GM23338 (cell line): ENCODE measurements around the gene CES3. TPM values are rescaled to one million over a fixed set of nuclear protein-coding genes. Genes with fewer than 3 reads are reported as not detected.

Experiments used
- ATAC-seq: fragments of 200-7000 bp; cut with Tn5 transposase; 3 replicates; pipeline ENCODE4 v1.9.1; 2020
- DNase-seq: peaks from one replicate; pipeline ENCODE4 v3.0.0-alpha.2; 2015; ENCODE audit warnings: low spot score
- H2AFZ ChIP-seq: fragments of 200-600 bp; sonication (generic); 2 replicates; pipeline ENCODE4 v1.8.0; 2016; ENCODE audit warnings: antibody characterized with exemption, mild to moderate bottlenecking, moderate library complexity
- H3F3A ChIP-seq: fragments of 200-600 bp; sonication (generic); replicated peaks from 2 replicates; pipeline ENCODE4 v1.8.0; 2017; ENCODE audit warnings: antibody characterized with exemption, mixed run types, low read depth
- H3K27ac ChIP-seq: fragments of 200-600 bp; sonication (generic); 2 replicates; pipeline ENCODE4 v1.6.1; 2016; ENCODE audit warnings: low read depth
- H3K27me3 ChIP-seq: fragments of 200-600 bp; sonication (generic); 2 replicates; pipeline ENCODE4 v1.8.0; 2016; ENCODE audit warnings: mild to moderate bottlenecking, mixed run types, moderate library complexity; ENCODE audit not compliant: insufficient read depth
- H3K36me3 ChIP-seq: fragments of 200-600 bp; sonication (generic); 2 replicates; pipeline ENCODE4 v1.8.0; 2016; ENCODE audit warnings: mild to moderate bottlenecking; ENCODE audit not compliant: insufficient read depth
- H3K4me1 ChIP-seq: fragments of 200-600 bp; sonication (generic); 2 replicates; pipeline ENCODE4 v1.8.0; 2016; ENCODE audit warnings: mild to moderate bottlenecking, moderate library complexity; ENCODE audit not compliant: insufficient read depth
- H3K4me2 ChIP-seq: fragments of 200-600 bp; sonication (generic); 2 replicates; pipeline ENCODE4 v1.7.1; 2017; ENCODE audit warnings: mixed run types
- H3K4me3 ChIP-seq: fragments of 200-600 bp; sonication (generic); 2 replicates; pipeline ENCODE4 v1.6.1; 2016; ENCODE audit warnings: mixed run types
- H3K79me2 ChIP-seq: fragments of 200-600 bp; sonication (generic); replicated peaks from 2 replicates; pipeline ENCODE4 v1.8.0; 2017; ENCODE audit warnings: mild to moderate bottlenecking; ENCODE audit not compliant: insufficient read depth
- H3K9me2 ChIP-seq: fragments of 200-600 bp; sonication (generic); 2 replicates; pipeline ENCODE4 v1.8.0; 2017; ENCODE audit not compliant: insufficient read depth
- H4K20me1 ChIP-seq: fragments of 200-600 bp; sonication (generic); replicated peaks from 2 replicates; pipeline ENCODE4 v1.8.0; 2017; ENCODE audit warnings: mild to moderate bottlenecking; ENCODE audit not compliant: insufficient read depth
- H3K27ac Mint-ChIP-seq: 2 replicates; pipeline ENCODE4 v1.8.0; 2020; ENCODE audit warnings: inconsistent platforms, mild to moderate bottlenecking, moderate library complexity, mixed read lengths
- H3K27me3 Mint-ChIP-seq: 3 replicates; pipeline ENCODE4 v1.8.0; 2022; ENCODE audit warnings: low read depth, mild to moderate bottlenecking, moderate library complexity, mixed read lengths, inconsistent platforms; ENCODE audit not compliant: insufficient read depth, poor library complexity
- H3K36me3 Mint-ChIP-seq: 3 replicates; pipeline ENCODE4 v1.8.0; 2021; ENCODE audit warnings: low read depth, mild to moderate bottlenecking, inconsistent platforms, moderate library complexity, mixed read lengths
- H3K4me1 Mint-ChIP-seq: 3 replicates; pipeline ENCODE4 v1.8.0; 2020; ENCODE audit warnings: mild to moderate bottlenecking, inconsistent platforms, mixed read lengths
- H3K4me3 Mint-ChIP-seq: 3 replicates; pipeline ENCODE4 v1.8.0; 2021; ENCODE audit warnings: moderate library complexity, mild to moderate bottlenecking, inconsistent platforms, mixed read lengths
- H3K9me3 Mint-ChIP-seq: 3 replicates; pipeline ENCODE4 v1.8.0; 2020; ENCODE audit warnings: moderate library complexity, mild to moderate bottlenecking, inconsistent platforms, mixed read lengths
- STAT1 ChIP-seq: IDR thresholded peaks from one replicate; pipeline ENCODE4 v1.6.1; 2016; ENCODE audit warnings: antibody characterized with exemption; ENCODE audit not compliant: unreplicated experiment
- ZNF114 ChIP-seq: fragments of 250-450 bp; sonication (Bioruptor Pico); IDR thresholded peaks from 2 replicates; pipeline ENCODE4 v1.5.0; 2020; ENCODE audit warnings: mild to moderate bottlenecking, moderate library complexity
- polyA plus RNA-seq: library from polyadenylated mRNA; unstranded; fragments of >200 nt; fragmentation: Nextera tagmentation; extraction: Ambion mirVana; gene quantifications from 2 replicates; pipeline ENCODE4 v1.2.1, GENCODE V29; 2016
- total RNA-seq: library from RNA; depleted of rRNA; stranded (reverse); fragments of >200 nt; shearing (Covaris generic); gene quantifications from 2 replicates; pipeline ENCODE4 v1.2.3, GENCODE V29; 2014
- TF ChIP-seq, protein P1 (sequence below): fragments of 250-450 bp; sonication (Bioruptor Pico); IDR thresholded peaks from 2 replicates; pipeline ENCODE4 v1.5.0; 2020; ENCODE audit warnings: mild to moderate bottlenecking, moderate library complexity
- TF ChIP-seq, protein P2 (sequence below): IDR thresholded peaks from 2 replicates; pipeline ENCODE4 v1.6.1; 2016; ENCODE audit warnings: antibody characterized with exemption

Gene CES3
- total and polyA plus RNA-seq, 2 experiments from 2014 or later: 0.55 to 1.0 TPM

- TF ChIP-seq, protein P1, sequence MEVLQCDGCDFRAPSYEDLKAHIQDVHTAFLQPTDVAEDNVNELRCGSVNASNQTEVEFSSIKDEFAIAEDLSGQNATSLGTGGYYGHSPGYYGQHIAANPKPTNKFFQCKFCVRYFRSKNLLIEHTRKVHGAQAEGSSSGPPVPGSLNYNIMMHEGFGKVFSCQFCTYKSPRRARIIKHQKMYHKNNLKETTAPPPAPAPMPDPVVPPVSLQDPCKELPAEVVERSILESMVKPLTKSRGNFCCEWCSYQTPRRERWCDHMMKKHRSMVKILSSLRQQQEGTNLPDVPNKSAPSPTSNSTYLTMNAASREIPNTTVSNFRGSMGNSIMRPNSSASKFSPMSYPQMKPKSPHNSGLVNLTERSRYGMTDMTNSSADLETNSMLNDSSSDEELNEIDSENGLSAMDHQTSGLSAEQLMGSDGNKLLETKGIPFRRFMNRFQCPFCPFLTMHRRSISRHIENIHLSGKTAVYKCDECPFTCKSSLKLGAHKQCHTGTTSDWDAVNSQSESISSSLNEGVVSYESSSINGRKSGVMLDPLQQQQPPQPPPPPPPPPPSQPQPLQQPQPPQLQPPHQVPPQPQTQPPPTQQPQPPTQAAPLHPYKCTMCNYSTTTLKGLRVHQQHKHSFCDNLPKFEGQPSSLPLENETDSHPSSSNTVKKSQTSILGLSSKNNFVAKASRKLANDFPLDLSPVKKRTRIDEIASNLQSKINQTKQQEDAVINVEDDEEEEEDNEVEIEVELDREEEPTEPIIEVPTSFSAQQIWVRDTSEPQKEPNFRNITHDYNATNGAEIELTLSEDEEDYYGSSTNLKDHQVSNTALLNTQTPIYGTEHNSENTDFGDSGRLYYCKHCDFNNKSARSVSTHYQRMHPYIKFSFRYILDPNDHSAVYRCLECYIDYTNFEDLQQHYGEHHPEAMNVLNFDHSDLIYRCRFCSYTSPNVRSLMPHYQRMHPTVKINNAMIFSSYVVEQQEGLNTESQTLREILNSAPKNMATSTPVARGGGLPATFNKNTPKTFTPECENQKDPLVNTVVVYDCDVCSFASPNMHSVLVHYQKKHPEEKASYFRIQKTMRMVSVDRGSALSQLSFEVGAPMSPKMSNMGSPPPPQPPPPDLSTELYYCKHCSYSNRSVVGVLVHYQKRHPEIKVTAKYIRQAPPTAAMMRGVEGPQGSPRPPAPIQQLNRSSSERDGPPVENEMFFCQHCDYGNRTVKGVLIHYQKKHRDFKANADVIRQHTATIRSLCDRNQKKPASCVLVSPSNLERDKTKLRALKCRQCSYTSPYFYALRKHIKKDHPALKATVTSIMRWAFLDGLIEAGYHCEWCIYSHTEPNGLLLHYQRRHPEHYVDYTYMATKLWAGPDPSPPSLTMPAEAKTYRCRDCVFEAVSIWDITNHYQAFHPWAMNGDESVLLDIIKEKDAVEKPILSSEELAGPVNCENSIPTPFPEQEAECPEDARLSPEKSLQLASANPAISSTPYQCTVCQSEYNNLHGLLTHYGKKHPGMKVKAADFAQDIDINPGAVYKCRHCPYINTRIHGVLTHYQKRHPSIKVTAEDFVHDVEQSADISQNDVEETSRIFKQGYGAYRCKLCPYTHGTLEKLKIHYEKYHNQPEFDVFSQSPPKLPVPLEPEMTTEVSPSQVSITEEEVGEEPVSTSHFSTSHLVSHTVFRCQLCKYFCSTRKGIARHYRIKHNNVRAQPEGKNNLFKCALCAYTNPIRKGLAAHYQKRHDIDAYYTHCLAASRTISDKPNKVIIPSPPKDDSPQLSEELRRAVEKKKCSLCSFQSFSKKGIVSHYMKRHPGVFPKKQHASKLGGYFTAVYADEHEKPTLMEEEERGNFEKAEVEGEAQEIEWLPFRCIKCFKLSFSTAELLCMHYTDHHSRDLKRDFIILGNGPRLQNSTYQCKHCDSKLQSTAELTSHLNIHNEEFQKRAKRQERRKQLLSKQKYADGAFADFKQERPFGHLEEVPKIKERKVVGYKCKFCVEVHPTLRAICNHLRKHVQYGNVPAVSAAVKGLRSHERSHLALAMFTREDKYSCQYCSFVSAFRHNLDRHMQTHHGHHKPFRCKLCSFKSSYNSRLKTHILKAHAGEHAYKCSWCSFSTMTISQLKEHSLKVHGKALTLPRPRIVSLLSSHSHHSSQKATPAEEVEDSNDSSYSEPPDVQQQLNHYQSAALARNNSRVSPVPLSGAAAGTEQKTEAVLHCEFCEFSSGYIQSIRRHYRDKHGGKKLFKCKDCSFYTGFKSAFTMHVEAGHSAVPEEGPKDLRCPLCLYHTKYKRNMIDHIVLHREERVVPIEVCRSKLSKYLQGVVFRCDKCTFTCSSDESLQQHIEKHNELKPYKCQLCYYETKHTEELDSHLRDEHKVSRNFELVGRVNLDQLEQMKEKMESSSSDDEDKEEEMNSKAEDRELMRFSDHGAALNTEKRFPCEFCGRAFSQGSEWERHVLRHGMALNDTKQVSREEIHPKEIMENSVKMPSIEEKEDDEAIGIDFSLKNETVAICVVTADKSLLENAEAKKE (CRISPR knock-in tag): no peak
These were observed 44.5 kb upstream of the CES3 start (continued) for GRCh38 chr16:66916518-66916917.

DNA sequence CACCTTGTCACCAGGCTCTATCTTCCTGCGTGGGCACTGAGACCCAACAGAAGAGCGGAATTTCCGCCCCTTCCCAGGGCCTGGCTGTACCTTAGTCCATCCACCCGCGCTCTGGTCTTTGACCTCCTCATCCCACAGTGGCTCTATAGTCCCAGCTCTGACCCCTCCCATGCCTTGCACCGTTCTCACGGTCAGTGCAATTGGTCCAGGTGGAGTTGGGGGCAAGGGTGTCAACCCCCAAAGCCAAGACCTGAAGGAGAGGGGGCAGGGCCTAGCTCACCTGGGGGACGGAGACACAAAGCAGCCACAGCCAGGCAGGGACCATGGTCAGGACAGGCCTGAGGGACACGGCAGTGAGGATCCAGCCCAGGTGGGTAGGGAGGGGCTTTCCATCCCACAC lies 43.3 kb upstream of the CES3 start:
- DNase-seq (no peak), ATAC-seq (no peak)
- no peaks in the 10 kb centered on the region for H3K9me2 ChIP-seq
- no peaks in the 10 kb centered on the region for H3K4me1 ChIP-seq
- no peaks in the 10 kb centered on the region for H3K36me3 ChIP-seq
- no peaks in the 10 kb centered on the region for H3K36me3 Mint-ChIP-seq
- H3F3A ChIP-seq: no peaks in the 10 kb centered on the region
- H3K27me3 ChIP-seq: no peaks in the 10 kb centered on the region
- no peak for TF ChIP-seq STAT1
- H3K4me1 Mint-ChIP-seq: no peaks in the 10 kb centered on the region; the same call in 2 of the 3 replicates
- H3K4me3 ChIP-seq: no peak overlapping the region
- H3K27ac Mint-ChIP-seq: no peak overlapping the region
- H4K20me1 ChIP-seq: no peaks in the 10 kb centered on the region
- H3K4me2 ChIP-seq: no peak overlapping the region
- H2AFZ ChIP-seq: no peak overlapping the region
- no peaks in the 10 kb centered on the region for H3K79me2 ChIP-seq
- H3K27ac ChIP-seq: no peak overlapping the region
- H3K27me3 Mint-ChIP-seq: peaks cover 9% of the 10 kb centered on the region
- no peak overlapping the region for H3K4me3 Mint-ChIP-seq
- no peaks in the 10 kb centered on the region; the same call in 2 of the 3 replicates for H3K9me3 Mint-ChIP-seq

DNA sequence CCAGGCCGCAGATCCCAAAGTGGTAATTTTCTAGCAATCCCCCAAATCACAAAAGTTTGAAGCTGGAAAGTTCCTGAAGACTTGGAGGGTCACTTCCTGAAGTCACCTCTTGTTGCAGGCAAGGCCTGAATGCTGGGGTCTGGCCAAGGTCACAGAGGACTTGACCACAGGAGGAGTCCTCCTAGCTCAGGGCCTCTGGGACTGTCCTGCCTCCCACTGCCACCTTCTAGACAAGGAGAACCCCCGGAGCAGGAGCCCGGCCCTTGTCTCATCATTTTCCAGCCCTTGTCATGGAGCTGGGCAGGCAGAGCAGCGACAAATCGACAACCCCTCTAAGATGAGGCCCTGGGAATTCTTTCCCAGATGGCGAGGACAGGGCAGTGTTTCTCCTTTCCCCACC lies 42.7 kb upstream of the CES3 start:
- H3K4me1 Mint-ChIP-seq: no peaks in the 10 kb centered on the region; the same call in 2 of the 3 replicates
- TF ChIP-seq ZNF114 (CRISPR knock-in tag): no peak
- TF ChIP-seq, protein P2, sequence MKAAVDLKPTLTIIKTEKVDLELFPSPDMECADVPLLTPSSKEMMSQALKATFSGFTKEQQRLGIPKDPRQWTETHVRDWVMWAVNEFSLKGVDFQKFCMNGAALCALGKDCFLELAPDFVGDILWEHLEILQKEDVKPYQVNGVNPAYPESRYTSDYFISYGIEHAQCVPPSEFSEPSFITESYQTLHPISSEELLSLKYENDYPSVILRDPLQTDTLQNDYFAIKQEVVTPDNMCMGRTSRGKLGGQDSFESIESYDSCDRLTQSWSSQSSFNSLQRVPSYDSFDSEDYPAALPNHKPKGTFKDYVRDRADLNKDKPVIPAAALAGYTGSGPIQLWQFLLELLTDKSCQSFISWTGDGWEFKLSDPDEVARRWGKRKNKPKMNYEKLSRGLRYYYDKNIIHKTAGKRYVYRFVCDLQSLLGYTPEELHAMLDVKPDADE: no peak
- H3K36me3 ChIP-seq: no peaks in the 10 kb centered on the region

More for the DNA sequence above, 42.7 kb upstream of the CES3 start:
- no peaks in the 10 kb centered on the region for H3F3A ChIP-seq
- Mint-ChIP-seq H3K9me3 (no peaks in the 10 kb centered on the region), H3K4me3 (no peak overlapping the region), H3K36me3 (no peaks in the 10 kb centered on the region), H3K27ac (no peak overlapping the region), H3K27me3 (peaks cover 11% of the 10 kb centered on the region)
- no peaks in the 10 kb centered on the region for H3K79me2 ChIP-seq
- peaks cover 5% of the 10 kb centered on the region for H3K27me3 ChIP-seq
- no peaks in the 10 kb centered on the region for H4K20me1 ChIP-seq
- H3K4me2 ChIP-seq: no peak overlapping the region
- no peaks in the 10 kb centered on the region for H3K9me2 ChIP-seq
- no peaks in the 10 kb centered on the region for H3K4me1 ChIP-seq
- no peak overlapping the region for H2AFZ ChIP-seq
- ATAC-seq (no peak), DNase-seq (no peak)
- H3K27ac ChIP-seq: no peak overlapping the region
- no peak overlapping the region for H3K4me3 ChIP-seq
